B cell (primary cell): ENCODE data around the gene CRAMP1. TPM values are rescaled to one million over a fixed set of nuclear protein-coding genes. Genes with fewer than 3 reads are reported as not detected.

Experiments
- ATAC-seq: fragments of 200-7000 bp; cut with Tn5 transposase; one replicate; pipeline ENCODE4 v1.10.0; 2021; ENCODE audit warnings: low read depth, mild to moderate bottlenecking, moderate number of reproducible peaks, moderate library complexity
- CTCF ChIA-PET: fragments of 350-600 bp; sonication (Branson Sonifier 250); formaldehyde crosslinking; loops from one replicate; lab custom pipeline; 2021; ENCODE audit warnings: antibody characterized with exemption, inconsistent platforms; lab: Charles Lee
- POLR2A ChIA-PET: fragments of 350-600 bp; sonication (Branson Sonifier 250); formaldehyde crosslinking; loops from one replicate; lab custom pipeline; 2021; ENCODE audit warnings: antibody characterized with exemption; lab: Charles Lee
- DNase-seq: peaks from one replicate; pipeline ENCODE4 v3.0.0; 2013
- H2AFZ ChIP-seq: 2 replicates; pipeline ENCODE4 v1.6.1; 2012; ENCODE audit warnings: mild to moderate bottlenecking, low read depth, low read length; ENCODE audit not compliant: insufficient read depth, poor library complexity, severe bottlenecking
- H3K27ac ChIP-seq, 2 donors: 1 replicate in 1 of 2; 2 replicates in 1 of 2; pipeline ENCODE4 v1.5.1; 2012 to 2013; ENCODE audit warnings: low read length in 2 of 2, mild to moderate bottlenecking in 2 of 2, moderate library complexity in 1 of 2
- H3K27me3 ChIP-seq, 4 experiments: fragments of 200-600 bp in 1 of 4; sonication (generic) in 1 of 4; replicated peaks in 1 of 4; 1 replicate in 2 of 4; 2 replicates in 2 of 4; pipeline versions ENCODE4 v1.6.1 to v1.7.0; 2013 to 2016; ENCODE audit warnings: low read length in 3 of 4, mild to moderate bottlenecking in 2 of 4, mixed read lengths in 1 of 4, moderate library complexity in 1 of 4; ENCODE audit not compliant: insufficient read depth in 4 of 4, control insufficient read depth in 3 of 4; ENCODE audit errors: control extremely low read depth in 1 of 4
- H3K36me3 ChIP-seq, 2 experiments: replicated peaks in 1 of 2; 1 replicate in 1 of 2; 2 replicates in 1 of 2; pipeline versions ENCODE4 v1.6.1 to v1.7.1; 2013; ENCODE audit warnings: low read length in 1 of 2; ENCODE audit not compliant: insufficient read depth in 2 of 2, control insufficient read depth in 1 of 2; ENCODE audit errors: control extremely low read depth in 1 of 2, extremely low read depth in 1 of 2
- H3K4me1 ChIP-seq, 2 donors: fragments of 200-600 bp in 1 of 2; sonication (generic) in 1 of 2; 1 replicate in 1 of 2; 2 replicates in 1 of 2; pipeline versions ENCODE4 v1.5.1 to v1.6.1; 2013 to 2017; ENCODE audit warnings: low read length in 2 of 2; ENCODE audit not compliant: control insufficient read depth in 2 of 2, insufficient read depth in 2 of 2
- H3K4me2 ChIP-seq: replicated peaks from 2 replicates; pipeline ENCODE3; 2012; ENCODE audit warnings: mild to moderate bottlenecking, low read depth, low read length; ENCODE audit not compliant: poor library complexity, severe bottlenecking
- H3K4me3 ChIP-seq, 5 experiments: fragments of 200-600 bp in 1 of 5; sonication (generic) in 1 of 5; 1 replicate in 3 of 5; 2 replicates in 2 of 5; pipeline versions ENCODE4 v1.5.1 to v1.7.0; 2011 to 2016; ENCODE audit warnings: low read length in 4 of 5, mild to moderate bottlenecking in 4 of 5, low read depth in 2 of 5, control low read depth in 1 of 5, moderate library complexity in 1 of 5; ENCODE audit not compliant: insufficient read depth in 1 of 5; ENCODE audit errors: control extremely low read depth in 1 of 5, extremely low read depth in 1 of 5
- H3K79me2 ChIP-seq: fragments of 200-600 bp; sonication (generic); one replicate; pipeline ENCODE4 v1.6.0; 2016; ENCODE audit warnings: low read length; ENCODE audit not compliant: control insufficient read depth, insufficient read depth
- H3K9ac ChIP-seq: fragments of 200-600 bp; sonication (generic); 2 replicates; pipeline ENCODE4 v1.6.1; 2017; ENCODE audit warnings: mild to moderate bottlenecking, low read length, moderate library complexity
- H3K9me3 ChIP-seq, 3 donors: one replicate each; pipeline versions ENCODE4 v1.6.1 to v1.7.1; 2013; ENCODE audit warnings: low read length in 2 of 3; ENCODE audit not compliant: control insufficient read depth in 2 of 3, insufficient read depth in 1 of 3; ENCODE audit errors: control extremely low read depth in 1 of 3
- H4K20me1 ChIP-seq: 2 replicates; pipeline ENCODE4 v1.6.0; 2012; ENCODE audit warnings: mild to moderate bottlenecking, low read length; ENCODE audit not compliant: insufficient read depth, control insufficient read depth, poor library complexity, severe bottlenecking
- H3K27ac Mint-ChIP-seq: one replicate; pipeline ENCODE4 v1.8.0; 2021; ENCODE audit warnings: mixed read lengths
- H3K27me3 Mint-ChIP-seq: one replicate; pipeline ENCODE4 v1.8.0; 2021; ENCODE audit warnings: mixed read lengths
- H3K4me1 Mint-ChIP-seq: one replicate; pipeline ENCODE4 v1.8.0; 2021; ENCODE audit warnings: mixed read lengths
- H3K4me3 Mint-ChIP-seq: one replicate; pipeline ENCODE4 v1.8.0; 2021; ENCODE audit warnings: mixed read lengths
- H3K9me3 Mint-ChIP-seq: one replicate; pipeline ENCODE4 v1.8.0; 2022; ENCODE audit warnings: mixed read lengths; ENCODE audit not compliant: insufficient read depth
- EZH2 ChIP-seq: IDR thresholded peaks from 2 replicates; pipeline ENCODE4 v1.6.1; 2012; ENCODE audit warnings: borderline replicate concordance, low read depth, mild to moderate bottlenecking, moderate library complexity, low read length; ENCODE audit not compliant: insufficient read depth, poor library complexity, severe bottlenecking
- WGBS: methylation state at CpG from one replicate; pipeline ENCODE4 v1.1.5; 2013; ENCODE audit warnings: missing lambda C conversion rate; ENCODE audit not compliant: insufficient coverage; 5-methylcytosine and 5-hydroxymethylcytosine counted together
- intact Hi-C: fragments of 100-400 bp; cut with micrococcal nuclease; formaldehyde crosslinking; loops from one replicate; pipeline ENCODE4 v1.10.0; 2022
- polyA plus RNA-seq: library from polyadenylated mRNA; depleted of rRNA; stranded (reverse); fragments of >200 nt; gene quantifications from 2 replicates; pipeline ENCODE4 v1.2.3, GENCODE V29; 2012
- total RNA-seq, 2 donors: library from RNA; stranded (reverse); fragments of 120-200 nt in 1 of 2; gene quantifications; 1 replicate in 1 of 2; 2 replicates in 1 of 2; pipeline versions ENCODE4 v1.2.3 to v1.2.4, GENCODE V29; 2013 to 2022
- TF ChIP-seq, protein P1 (sequence below): fragments of 200-600 bp; IDR thresholded peaks from one replicate; pipeline ENCODE4 v1.8.0; 2022; ENCODE audit warnings: antibody characterized with exemption, mild to moderate bottlenecking

CRAMP1 gene
- total and polyA plus RNA-seq, 2 donors (not counting 1 experiment from before 2014, with no cell fraction given) = 21.0 to 33.9 TPM

DNA sequence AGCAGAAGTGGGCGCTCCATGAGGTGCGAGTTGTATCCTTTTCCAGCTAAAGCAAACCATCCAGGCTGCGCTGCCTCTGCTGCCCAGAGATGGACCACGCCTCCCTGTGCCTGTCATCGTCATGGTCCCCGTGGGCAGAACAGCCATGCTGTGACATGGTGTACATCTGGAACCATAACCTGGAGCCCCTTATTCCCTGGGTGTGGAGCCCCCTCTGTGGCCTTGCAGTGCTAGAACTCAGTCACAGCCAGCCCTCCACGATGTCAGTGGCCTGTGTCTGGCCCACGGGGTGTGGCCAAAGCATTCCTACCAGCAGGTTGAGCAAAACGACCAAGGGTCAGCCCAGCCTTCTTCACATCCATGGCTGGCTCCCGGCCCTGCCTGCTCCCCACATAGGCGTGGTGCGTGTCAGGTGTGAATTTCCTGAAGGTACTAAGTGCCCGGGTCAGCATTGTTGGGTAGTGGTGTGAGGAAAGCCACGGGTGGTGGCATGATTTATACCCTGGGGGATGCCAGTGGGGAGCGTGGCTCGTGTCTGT, 43.2 kb downstream of the CRAMP1 start:
- H3K27me3 ChIP-seq = no peaks in the 10 kb centered on the region
- intact Hi-C loops = no loop called here
- Mint-ChIP-seq H3K4me3 (no peak overlapping the region), H3K9me3 (no peaks in the 10 kb centered on the region), H3K27me3 (no peaks in the 10 kb centered on the region), H3K4me1 (peaks cover 3% of the 10 kb centered on the region), H3K27ac (no peak overlapping the region)
- CTCF ChIA-PET = no interaction called here
- H3K9me3 ChIP-seq = no peaks in the 10 kb centered on the region
- no peak overlapping the region for H3K27ac ChIP-seq
- H3K79me2 ChIP-seq = peaks cover 36% of the 10 kb centered on the region
- no peak for DNase-seq
- no peak for ATAC-seq
- no peaks in the 10 kb centered on the region for H3K4me1 ChIP-seq
- POLR2A ChIA-PET = no interaction called here
- H3K9ac ChIP-seq = no peak overlapping the region
- TF ChIP-seq, protein P1, sequence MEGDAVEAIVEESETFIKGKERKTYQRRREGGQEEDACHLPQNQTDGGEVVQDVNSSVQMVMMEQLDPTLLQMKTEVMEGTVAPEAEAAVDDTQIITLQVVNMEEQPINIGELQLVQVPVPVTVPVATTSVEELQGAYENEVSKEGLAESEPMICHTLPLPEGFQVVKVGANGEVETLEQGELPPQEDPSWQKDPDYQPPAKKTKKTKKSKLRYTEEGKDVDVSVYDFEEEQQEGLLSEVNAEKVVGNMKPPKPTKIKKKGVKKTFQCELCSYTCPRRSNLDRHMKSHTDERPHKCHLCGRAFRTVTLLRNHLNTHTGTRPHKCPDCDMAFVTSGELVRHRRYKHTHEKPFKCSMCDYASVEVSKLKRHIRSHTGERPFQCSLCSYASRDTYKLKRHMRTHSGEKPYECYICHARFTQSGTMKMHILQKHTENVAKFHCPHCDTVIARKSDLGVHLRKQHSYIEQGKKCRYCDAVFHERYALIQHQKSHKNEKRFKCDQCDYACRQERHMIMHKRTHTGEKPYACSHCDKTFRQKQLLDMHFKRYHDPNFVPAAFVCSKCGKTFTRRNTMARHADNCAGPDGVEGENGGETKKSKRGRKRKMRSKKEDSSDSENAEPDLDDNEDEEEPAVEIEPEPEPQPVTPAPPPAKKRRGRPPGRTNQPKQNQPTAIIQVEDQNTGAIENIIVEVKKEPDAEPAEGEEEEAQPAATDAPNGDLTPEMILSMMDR = no peak
- TF ChIP-seq EZH2 = no peak
- H3K4me2 ChIP-seq = no peak overlapping the region
- H3K4me3 ChIP-seq = no peak overlapping the region
- 90% methylated on average over 16 of the region's 16 CpGs for WGBS
- H3K36me3 ChIP-seq = peaks cover 2 to 70% of the 10 kb centered on the region in 2 experiments
- H2AFZ ChIP-seq = no peak overlapping the region
- peaks cover 6% of the 10 kb centered on the region for H4K20me1 ChIP-seq

DNA sequence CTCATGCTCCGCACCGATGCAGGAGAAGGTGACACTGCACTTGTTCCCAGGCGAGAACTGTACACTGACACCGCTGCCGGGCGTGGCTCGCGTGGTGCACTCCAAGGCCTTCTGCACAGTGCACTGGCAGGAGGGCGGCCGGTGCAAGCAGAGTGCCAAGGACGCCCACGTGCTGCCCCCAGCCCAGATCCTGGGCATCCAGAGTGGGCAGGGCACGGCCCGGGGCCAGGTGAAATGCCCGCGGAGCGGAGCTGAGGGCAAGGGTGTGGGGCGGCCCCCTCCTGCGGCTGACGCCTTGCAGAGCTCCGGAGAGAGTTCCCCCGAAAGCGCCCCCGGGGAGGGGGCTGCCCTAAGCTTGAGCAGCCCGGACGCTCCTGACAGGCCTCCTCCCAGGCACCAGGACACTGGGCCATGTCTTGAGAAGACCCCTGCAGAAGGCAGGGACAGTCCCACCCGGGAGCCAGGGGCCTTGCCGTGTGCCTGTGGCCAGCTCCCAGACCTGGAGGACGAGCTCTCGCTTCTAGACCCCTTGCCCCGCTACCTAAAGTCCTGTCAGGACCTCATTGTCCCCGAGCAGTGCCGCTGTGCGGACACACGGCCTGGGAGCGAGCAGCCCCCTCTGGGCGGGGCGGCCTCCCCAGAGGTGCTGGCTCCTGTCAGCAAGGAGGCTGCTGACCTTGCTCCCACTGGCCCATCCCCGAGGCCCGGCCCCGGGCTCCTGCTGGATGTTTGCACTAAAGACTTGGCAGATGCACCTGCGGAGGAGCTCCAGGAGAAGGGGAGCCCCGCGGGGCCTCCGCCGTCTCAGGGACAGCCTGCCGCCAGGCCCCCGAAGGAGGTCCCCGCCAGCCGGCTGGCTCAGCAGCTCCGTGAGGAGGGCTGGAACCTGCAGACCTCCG, 44.0 kb downstream of the CRAMP1 start:
- Histone ChIP-seq H3K4me2 (no peak overlapping the region), H3K9ac (no peak overlapping the region), H3K79me2 (peaks cover 30% of the 10 kb centered on the region), H3K27ac (no peak overlapping the region), H3K4me3 (no peak overlapping the region), H3K9me3 (no peaks in the 10 kb centered on the region), H2AFZ (no peak overlapping the region), H4K20me1 (peaks cover 6% of the 10 kb centered on the region), H3K4me1 (no peaks in the 10 kb centered on the region), H3K27me3 (no peaks in the 10 kb centered on the region), H3K36me3 (peaks cover 0 to 64% of the 10 kb centered on the region in 2 experiments)
- Mint-ChIP-seq H3K4me1 (peaks cover 2% of the 10 kb centered on the region), H3K27me3 (no peaks in the 10 kb centered on the region), H3K4me3 (no peak overlapping the region), H3K9me3 (no peaks in the 10 kb centered on the region), H3K27ac (no peak overlapping the region)
- TF ChIP-seq, protein P1 = no peak
- TF ChIP-seq EZH2 = no peak
- DNase-seq (no peak), ATAC-seq (no peak)
- POLR2A ChIA-PET = no interaction called here
- CTCF ChIA-PET = no interaction called here
- intact Hi-C loops = no loop called here
- 98% methylated on average over 52 of the region's 52 CpGs for WGBS
